ENCODE data around the gene UPK3BL1. TPM values are rescaled to one million over a fixed set of nuclear protein-coding genes. Genes with fewer than 3 reads are reported as not detected.
"Not testable (repeated sequence)": the region's sequence is repeated elsewhere in the genome, so short reads cannot be mapped to it uniquely, and the experiment has no call there.

Gene UPK3BL1
- polyA plus RNA-seq, 3 donors = 5.8 to 11.4 (median 9.9) TPM

DNA sequence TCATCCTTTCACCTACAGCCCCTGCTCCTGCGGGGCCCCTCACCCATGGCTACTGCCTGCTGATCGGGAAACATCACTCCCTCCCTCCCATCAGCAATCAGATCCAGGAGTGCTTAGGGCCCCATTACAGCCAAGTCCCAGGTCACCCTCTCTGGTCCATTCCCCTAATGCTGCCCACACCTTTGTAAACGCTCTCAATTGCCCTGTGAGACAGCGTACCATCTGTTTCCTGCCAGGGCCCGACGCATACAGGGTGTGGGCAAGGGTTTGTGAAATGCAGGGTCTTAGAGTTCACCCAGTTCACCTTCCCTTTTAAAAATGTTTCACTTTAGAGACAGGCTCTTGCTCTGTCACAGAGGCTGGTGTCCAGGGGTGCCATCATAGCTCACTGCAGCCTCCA is 8.3 kb downstream of the UPK3BL1 start:
- not testable (repeated sequence) for DNase-seq (ENCODE audit: low read depth in 3 of 3, low spot score in 2 of 3)

DNA sequence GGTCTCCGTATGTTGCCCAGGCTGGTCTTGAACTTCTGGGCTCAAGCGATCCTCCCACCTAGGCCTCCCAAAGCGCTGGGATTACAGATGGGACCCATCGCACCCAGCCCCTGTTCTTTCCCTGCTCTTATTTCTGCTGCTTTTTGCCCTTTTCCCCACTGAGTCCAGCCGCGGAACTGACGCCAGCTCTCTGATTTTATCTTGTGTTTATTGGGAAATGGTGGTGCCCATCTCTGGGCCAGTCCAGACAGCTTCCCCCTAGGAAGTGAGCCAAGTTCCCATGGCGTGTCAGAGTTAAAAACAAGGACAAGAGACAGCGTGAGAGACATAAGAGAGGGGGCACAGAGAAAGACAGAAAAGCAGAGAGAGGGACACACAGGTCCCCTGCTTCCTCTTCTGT is 12.0 kb downstream of the UPK3BL1 start:
- not testable (repeated sequence) for DNase-seq (ENCODE audit: low read depth in 3 of 3, low spot score in 2 of 3)

DNA sequence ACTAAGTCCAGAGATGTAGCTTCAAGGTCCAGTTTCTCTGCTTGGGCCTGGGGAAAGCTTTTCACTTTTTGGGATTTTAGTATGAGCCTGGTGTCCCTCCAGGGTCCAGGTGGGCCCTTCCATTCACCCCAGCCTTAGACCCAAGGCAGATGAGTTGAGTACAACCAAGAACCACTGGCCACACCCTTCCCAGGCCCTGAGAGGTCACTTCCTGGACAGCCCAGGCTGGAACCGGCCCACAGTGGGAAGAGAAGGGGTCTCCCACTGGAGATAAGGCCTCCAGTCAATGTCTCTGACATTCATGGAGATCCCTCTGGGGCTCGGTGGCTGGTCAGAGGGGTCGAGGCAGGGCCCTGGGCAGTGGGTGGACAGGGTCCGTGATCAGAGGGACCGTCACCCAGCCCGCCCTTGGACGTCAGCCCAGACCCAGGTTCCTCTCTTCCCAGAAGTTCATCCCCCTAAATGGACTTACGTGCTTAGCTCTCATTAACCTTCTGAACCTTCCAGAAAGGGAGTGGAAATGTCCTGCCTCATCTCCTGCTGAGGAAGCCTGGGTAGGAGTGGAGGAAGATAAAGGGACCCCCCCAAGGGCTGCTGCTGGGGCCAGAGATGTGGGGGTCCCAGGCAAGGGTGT is 15.2 kb downstream of the UPK3BL1 start:
- DNase-seq (ENCODE audit: low read depth in 3 of 3, low spot score in 2 of 3) = not testable (repeated sequence)

- DNase-seq (ENCODE audit: low read depth in 3 of 3, low spot score in 2 of 3) = not testable (repeated sequence)
These were observed 24.5 kb downstream of the UPK3BL1 start for GRCh38 chr7:102618122-102618521.

- not testable (repeated sequence) for DNase-seq (ENCODE audit: low read depth in 3 of 3, low spot score in 2 of 3)
These were observed 26.0 kb downstream of the UPK3BL1 start, which contains the start of gene RASA4 for GRCh38 chr7:102616507-102617125. RASA4 (minus strand) TSS chr7:102616756; CDS start chr7:102616689, 67 bp downstream.

GRCh38 chr7:102615930-102616329 is 26.7 kb downstream of the UPK3BL1 start:
- DNase-seq (ENCODE audit: low read depth in 3 of 3, low spot score in 2 of 3) = not testable (repeated sequence)

GRCh38 chr7:102614873-102615272 is 27.7 kb downstream of the UPK3BL1 start:
- not testable (repeated sequence) for DNase-seq (ENCODE audit: low read depth in 3 of 3, low spot score in 2 of 3)

GRCh38 chr7:102614346-102614697 is 28.3 kb downstream of the UPK3BL1 start:
- not testable (repeated sequence) for DNase-seq (ENCODE audit: low read depth in 3 of 3, low spot score in 2 of 3)

- not testable (repeated sequence) for DNase-seq (ENCODE audit: low read depth in 3 of 3, low spot score in 2 of 3)
These were observed 28.8 kb downstream of the UPK3BL1 start for GRCh38 chr7:102613575-102614345.

- DNase-seq (ENCODE audit: low read depth in 3 of 3, low spot score in 2 of 3) = not testable (repeated sequence)
These were observed 30.8 kb downstream of the UPK3BL1 start for GRCh38 chr7:102611675-102612325.

GRCh38 chr7:102611013-102611674 is 31.4 kb downstream of the UPK3BL1 start:
- not testable (repeated sequence) for DNase-seq (ENCODE audit: low read depth in 3 of 3, low spot score in 2 of 3)

DNA sequence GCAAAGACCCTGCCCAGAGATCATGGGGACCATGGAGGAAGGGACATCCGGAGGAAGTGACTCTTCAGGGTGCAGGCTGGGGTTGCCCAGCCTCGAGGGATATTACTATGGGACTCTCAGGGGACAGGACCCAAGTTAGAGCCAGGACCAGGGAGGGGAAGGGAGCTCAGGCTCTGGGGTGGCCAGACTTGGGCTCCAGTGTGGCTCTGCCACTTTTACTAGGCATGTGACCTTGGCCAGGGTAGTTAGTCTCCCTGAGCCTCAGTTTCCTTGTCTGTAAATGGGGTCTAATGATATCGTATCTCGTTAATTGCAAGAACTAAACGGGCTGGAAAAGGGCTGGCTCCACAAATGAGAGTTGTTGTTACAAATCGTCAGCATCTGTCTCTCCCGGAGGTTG is 32.1 kb downstream of the UPK3BL1 start:
- not testable (repeated sequence) for DNase-seq (ENCODE audit: low read depth in 3 of 3, low spot score in 2 of 3)

- not testable (repeated sequence) for DNase-seq (ENCODE audit: low read depth in 3 of 3, low spot score in 2 of 3)
These were observed 32.9 kb downstream of the UPK3BL1 start for GRCh38 chr7:102609734-102610133.

- DNase-seq (ENCODE audit: low read depth in 3 of 3, low spot score in 2 of 3) = not testable (repeated sequence)
These were observed 35.7 kb downstream of the UPK3BL1 start for GRCh38 chr7:102606848-102607247.

DNA sequence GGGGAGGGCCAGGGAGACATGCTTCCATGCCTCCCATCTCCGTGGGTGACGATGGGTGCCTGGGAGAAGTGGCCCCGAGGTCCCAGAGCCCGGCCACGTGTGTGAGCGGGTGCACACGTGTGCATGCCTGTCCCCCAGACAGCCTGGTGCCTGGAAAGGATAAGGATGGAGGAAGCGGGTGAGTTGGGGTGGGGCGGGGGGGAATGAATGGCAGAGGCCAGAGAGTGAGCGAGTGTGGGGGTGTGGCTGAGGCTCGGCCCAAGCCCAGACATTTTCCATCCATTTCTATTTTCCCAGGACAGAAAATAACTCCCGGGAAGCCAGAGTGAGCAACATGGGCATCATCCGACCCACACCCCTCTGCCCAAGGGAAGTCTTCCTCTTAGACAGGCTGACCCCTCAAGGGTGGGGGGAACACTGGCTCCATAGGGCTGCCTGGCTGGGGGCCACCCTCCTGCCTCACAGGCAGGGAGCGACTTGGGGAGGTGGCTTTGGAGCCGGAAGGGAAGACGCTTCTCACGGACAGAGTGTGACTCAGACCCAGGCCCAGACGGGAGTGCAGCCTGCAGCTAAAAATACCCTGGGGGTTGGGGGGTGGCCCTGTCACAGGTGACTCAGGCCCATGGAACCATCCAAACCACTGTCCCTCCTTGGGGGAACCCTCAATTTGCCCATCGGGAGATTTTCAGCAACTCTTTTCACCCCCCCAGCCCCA is 38.0 kb downstream of the UPK3BL1 start:
- DNase-seq (ENCODE audit: low read depth in 3 of 3, low spot score in 2 of 3) = not testable (repeated sequence)

DNA sequence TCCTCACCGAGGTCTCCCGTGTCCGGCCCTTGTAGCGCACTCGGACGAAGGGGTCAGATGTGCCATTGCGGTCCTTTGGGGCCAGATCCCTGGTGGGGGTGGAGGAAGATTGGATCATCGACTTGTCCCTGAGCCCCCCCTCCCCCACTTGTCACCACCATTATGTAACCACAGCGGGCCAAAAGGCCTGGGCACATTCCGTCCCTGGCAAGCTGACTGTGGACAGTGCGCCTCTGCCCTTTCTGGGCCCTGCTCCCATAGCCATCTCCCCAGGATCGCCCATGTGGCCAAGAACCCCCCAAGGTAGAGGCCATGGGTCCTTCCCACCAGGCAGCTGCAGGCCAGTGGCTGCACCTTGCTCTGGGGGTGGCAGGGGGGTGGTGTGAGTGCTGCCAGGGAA is 40.3 kb downstream of the UPK3BL1 start:
- not testable (repeated sequence) for DNase-seq (ENCODE audit: low read depth in 3 of 3, low spot score in 2 of 3)

GRCh38 chr7:102599699-102600098 is 42.9 kb downstream of the UPK3BL1 start:
- DNase-seq (ENCODE audit: low read depth in 3 of 3, low spot score in 2 of 3) = not testable (repeated sequence)

- not testable (repeated sequence) for DNase-seq (ENCODE audit: low read depth in 3 of 3, low spot score in 2 of 3)
These were observed 46.6 kb downstream of the UPK3BL1 start for GRCh38 chr7:102596036-102596435.

DNA sequence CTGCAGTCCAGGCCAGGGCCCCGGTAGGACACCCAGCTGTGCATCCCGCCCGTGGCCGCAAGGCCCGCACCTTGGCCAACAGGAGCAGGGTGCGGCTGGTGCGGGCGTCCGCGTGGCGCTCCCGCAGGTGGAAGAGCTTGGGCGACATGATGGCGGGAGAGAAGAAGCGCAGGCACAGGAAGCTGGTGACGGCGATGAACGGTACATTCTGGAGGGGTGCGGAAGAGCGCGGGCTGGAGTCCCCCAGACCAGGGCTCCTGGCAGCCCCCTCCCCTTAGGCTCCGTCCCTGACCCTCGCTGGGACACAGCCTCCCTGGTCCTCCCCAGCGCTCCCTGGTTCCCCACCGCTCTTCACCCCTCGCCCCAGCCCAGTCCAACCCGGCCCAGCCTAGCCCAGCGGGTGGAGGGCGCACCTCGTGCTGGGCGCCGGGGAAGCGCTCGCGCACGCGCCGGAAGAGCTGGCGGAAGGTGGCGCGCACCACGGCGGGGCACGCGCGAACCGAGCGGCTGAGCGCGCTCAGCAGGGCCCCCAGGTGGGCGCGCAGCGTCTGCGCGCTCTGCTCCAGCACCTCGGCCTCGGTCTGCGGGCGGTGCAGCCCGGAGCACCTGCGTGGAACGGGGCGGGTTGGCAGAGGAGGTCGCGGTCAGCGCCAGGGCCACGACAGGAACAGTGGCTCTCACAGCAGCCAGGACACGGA is 48.8 kb downstream of the UPK3BL1 start:
- not testable (repeated sequence) for DNase-seq (ENCODE audit: low read depth in 3 of 3, low spot score in 2 of 3)
